Measurements from ENCODE around the gene DPY19L3.

The DPY19L3 gene

GRCh38 chr19:32519023-32519422 is 113.5 kb downstream of the DPY19L3 start:
- Histone ChIP-seq H3K4me1 (ENCODE audit: control insufficient read depth, insufficient read depth, low read length, poor library complexity, severe bottlenecking) (no peaks in the 10 kb centered on the region), H3K4me3 (ENCODE audit: extremely low read depth, insufficient read depth, low read length, poor library complexity, severe bottlenecking) (no peak overlapping the region), H3K36me3 (ENCODE audit: control insufficient read depth, insufficient read depth, low read length) (no peaks in the 10 kb centered on the region), H3K9me3 (ENCODE audit: control insufficient read depth, low read length) (no peaks in the 10 kb centered on the region), H3K27ac (ENCODE audit: low read depth, low read length, severe bottlenecking) (no peak overlapping the region)
- WGBS, 2 experiments (ENCODE audit: insufficient coverage in 2 of 2) = 0% methylated on average over 1 of the region's 1 CpG

- Histone ChIP-seq H3K4me1 (ENCODE audit: control insufficient read depth, insufficient read depth, low read length, poor library complexity, severe bottlenecking) (no peaks in the 10 kb centered on the region), H3K36me3 (ENCODE audit: control insufficient read depth, insufficient read depth, low read length) (no peaks in the 10 kb centered on the region), H3K4me3 (ENCODE audit: extremely low read depth, insufficient read depth, low read length, poor library complexity, severe bottlenecking) (no peak overlapping the region), H3K27ac (ENCODE audit: low read depth, low read length, severe bottlenecking) (no peak overlapping the region), H3K9me3 (ENCODE audit: control insufficient read depth, low read length) (no peaks in the 10 kb centered on the region)
- WGBS, 2 experiments (ENCODE audit: insufficient coverage in 2 of 2) = 77 to 85% methylated on average over 7 of the region's 9 CpGs
Measured at GRCh38 chr19:32522967-32523366, 117.4 kb downstream of the DPY19L3 start.

DNA sequence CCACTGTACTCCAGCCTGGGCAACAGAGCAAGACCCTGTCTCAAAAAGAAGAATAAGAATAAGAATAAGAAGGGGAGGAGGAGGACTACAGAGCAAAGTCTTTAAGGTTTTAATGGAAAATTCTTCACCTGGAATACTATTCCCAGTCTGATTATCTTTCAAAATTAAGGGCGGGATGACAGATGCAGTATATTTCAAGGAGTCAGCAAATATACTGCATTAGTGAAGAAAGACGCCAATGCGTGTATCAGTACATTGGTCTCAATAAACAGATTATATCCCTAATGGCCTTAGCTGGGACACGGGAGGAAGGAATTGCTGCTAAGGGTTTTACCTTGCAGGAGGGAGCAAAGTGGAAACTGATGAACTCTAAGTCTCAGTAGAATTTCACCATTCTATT is 121.3 kb downstream of the DPY19L3 start:
- H3K4me3 ChIP-seq (ENCODE audit: extremely low read depth, insufficient read depth, low read length, poor library complexity, severe bottlenecking) = no peak overlapping the region
- no peak overlapping the region for H3K27ac ChIP-seq (ENCODE audit: low read depth, low read length, severe bottlenecking)
- WGBS, 2 experiments (ENCODE audit: insufficient coverage in 2 of 2) = 92 to 100% methylated on average over 2 of the region's 4 CpGs
- H3K36me3 ChIP-seq (ENCODE audit: control insufficient read depth, insufficient read depth, low read length) = no peaks in the 10 kb centered on the region
- no peaks in the 10 kb centered on the region for H3K4me1 ChIP-seq (ENCODE audit: control insufficient read depth, insufficient read depth, low read length, poor library complexity, severe bottlenecking)
- peaks cover 8% of the 10 kb centered on the region for H3K9me3 ChIP-seq (ENCODE audit: control insufficient read depth, low read length)

DNA sequence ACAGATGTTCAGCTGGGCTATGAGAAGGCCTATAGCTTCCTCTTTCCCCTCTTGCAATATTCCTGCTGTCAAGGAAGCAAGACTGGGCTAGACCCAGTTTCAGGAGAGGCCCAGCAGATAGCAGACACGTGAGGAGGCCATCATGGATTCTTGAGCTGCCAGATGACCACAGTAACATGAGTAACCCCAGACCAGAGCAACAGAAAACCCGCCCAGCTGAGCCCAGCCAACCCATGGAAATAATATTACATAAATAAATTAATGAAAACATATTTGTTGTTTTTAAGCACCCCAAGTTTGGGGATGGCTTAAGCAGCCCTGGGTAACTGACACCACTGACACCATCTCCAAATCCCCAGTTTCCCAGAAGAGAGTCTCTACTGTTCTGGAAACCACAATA is 125.2 kb downstream of the DPY19L3 start:
- H3K4me1 ChIP-seq (ENCODE audit: control insufficient read depth, insufficient read depth, low read length, poor library complexity, severe bottlenecking) = no peaks in the 10 kb centered on the region
- H3K27ac ChIP-seq (ENCODE audit: low read depth, low read length, severe bottlenecking) = no peak overlapping the region
- peaks cover 8% of the 10 kb centered on the region for H3K9me3 ChIP-seq (ENCODE audit: control insufficient read depth, low read length)
- 29% methylated on average over 1 of the region's 2 CpGs; no CpG with 5 or more reads in 1 of the 2 experiments for WGBS, 2 experiments (ENCODE audit: insufficient coverage in 2 of 2)
- H3K36me3 ChIP-seq (ENCODE audit: control insufficient read depth, insufficient read depth, low read length) = no peaks in the 10 kb centered on the region
- H3K4me3 ChIP-seq (ENCODE audit: extremely low read depth, insufficient read depth, low read length, poor library complexity, severe bottlenecking) = no peak overlapping the region

- H3K4me1 ChIP-seq (ENCODE audit: control insufficient read depth, insufficient read depth, low read length, poor library complexity, severe bottlenecking) = no peaks in the 10 kb centered on the region
- peaks cover 8% of the 10 kb centered on the region for H3K9me3 ChIP-seq (ENCODE audit: control insufficient read depth, low read length)
- H3K36me3 ChIP-seq (ENCODE audit: control insufficient read depth, insufficient read depth, low read length) = no peaks in the 10 kb centered on the region
- 85 to 93% methylated on average over 3 of the region's 3 CpGs for WGBS, 2 experiments (ENCODE audit: insufficient coverage in 2 of 2)
- no peak overlapping the region for H3K27ac ChIP-seq (ENCODE audit: low read depth, low read length, severe bottlenecking)
- H3K4me3 ChIP-seq (ENCODE audit: extremely low read depth, insufficient read depth, low read length, poor library complexity, severe bottlenecking) = no peak overlapping the region
Measured at GRCh38 chr19:32532233-32532632, 126.7 kb downstream of the DPY19L3 start.
